22Rv1 (cell line): ENCODE measurements around the gene FAM76A.

Experiments used
- CTCF ChIP-seq: fragments of 450-650 bp; IDR thresholded peaks from 2 replicates; pipeline ENCODE4 v1.5.1; 2017; ENCODE audit warnings: mild to moderate bottlenecking
- ZFX ChIP-seq: fragments of 450-650 bp; IDR thresholded peaks from 2 replicates; pipeline ENCODE4 v1.6.1; 2017; ENCODE audit warnings: antibody characterized with exemption, borderline replicate concordance

- TF ChIP-seq CTCF = no peak
- no peak for TF ChIP-seq ZFX
These were observed 53.4 kb downstream of the FAM76A start for GRCh38 chr1:27779122-27779521.
